ENCODE measurements around the gene TRIM59.

TRIM59 gene

GRCh38 chr3:160460033-160460432, 10.4 kb upstream of the TRIM59 start:
- no peak overlapping the region for H3K4me3 ChIP-seq (ENCODE audit: low read depth, low read length)
- H3K4me1 ChIP-seq (ENCODE audit: control insufficient read depth, insufficient read depth, low read length): no peaks in the 10 kb centered on the region
- H3K27ac ChIP-seq (ENCODE audit: extremely low read depth, low read depth, low read length): no peak overlapping the region
- ChIA-PET CTCF (no interaction called here), POLR2A (interaction anchor here (2.9 kb wide), 1 partner anchor 10 kb away, joined by 13 read pairs; the partner anchor contains the start of gene TRIM59)
- no peaks in the 10 kb centered on the region for H3K36me3 ChIP-seq (ENCODE audit: control insufficient read depth in 2 of 2, insufficient read depth in 1 of 2, low read length in 2 of 2)
- no peaks in the 10 kb centered on the region for H3K9me3 ChIP-seq (ENCODE audit: control insufficient read depth, insufficient read depth, low read depth, low read length)
- TF ChIP-seq, protein P1, sequence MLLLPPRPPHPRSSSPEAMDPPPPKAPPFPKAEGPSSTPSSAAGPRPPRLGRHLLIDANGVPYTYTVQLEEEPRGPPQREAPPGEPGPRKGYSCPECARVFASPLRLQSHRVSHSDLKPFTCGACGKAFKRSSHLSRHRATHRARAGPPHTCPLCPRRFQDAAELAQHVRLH (tag by site-specific recombination; IDR thresholded peaks at IDR 0.05): no peak

- peak; percentile 99 for TF ChIP-seq ZNF610 (tag by site-specific recombination; IDR thresholded peaks at IDR 0.05; ENCODE audit: borderline replicate concordance)
- peak; percentile 51 for TF ChIP-seq ZNF623 (tag by site-specific recombination; IDR thresholded peaks at IDR 0.05)
- TF ChIP-seq IKZF3 (tag by site-specific recombination; IDR thresholded peaks at IDR 0.05): no peak
- no peak overlapping the region for H3K4me3 ChIP-seq (ENCODE audit: low read depth, low read length)
- H3K4me1 ChIP-seq (ENCODE audit: control insufficient read depth, insufficient read depth, low read length): no peaks in the 10 kb centered on the region
- POLR2A ChIA-PET: interaction anchor here (2.9 kb wide), 1 partner anchor 10 kb away, joined by 13 read pairs; the partner anchor contains the start of gene TRIM59
- no peaks in the 10 kb centered on the region for H3K9me3 ChIP-seq (ENCODE audit: control insufficient read depth, insufficient read depth, low read depth, low read length)
- no peak overlapping the region for H3K27ac ChIP-seq (ENCODE audit: extremely low read depth, low read depth, low read length)
- CTCF ChIA-PET: interaction anchor here (0.6 kb wide), 1 partner anchor 13 kb away, joined by 3 read pairs; no protein-coding TSS in a partner anchor
- no peaks in the 10 kb centered on the region for H3K36me3 ChIP-seq (ENCODE audit: control insufficient read depth in 2 of 2, insufficient read depth in 1 of 2, low read length in 2 of 2)
These were observed 9.9 kb upstream of the TRIM59 start for GRCh38 chr3:160459450-160459970.

- POLR2A ChIA-PET: interaction anchor here (2.9 kb wide), 1 partner anchor 8 kb away, joined by 13 read pairs; the partner anchor contains the start of gene TRIM59
- Histone ChIP-seq H3K9me3 (ENCODE audit: control insufficient read depth, insufficient read depth, low read depth, low read length) (no peaks in the 10 kb centered on the region), H3K4me3 (ENCODE audit: low read depth, low read length) (no peak overlapping the region), H3K36me3 (ENCODE audit: control insufficient read depth in 2 of 2, insufficient read depth in 1 of 2, low read length in 2 of 2) (no peaks in the 10 kb centered on the region), H3K27ac (ENCODE audit: extremely low read depth, low read depth, low read length) (no peak overlapping the region), H3K4me1 (ENCODE audit: control insufficient read depth, insufficient read depth, low read length) (no peaks in the 10 kb centered on the region)
- TF ChIP-seq SALL2 (tag by site-specific recombination; IDR thresholded peaks at IDR 0.05; ENCODE audit: borderline replicate concordance) (no peak), HOXD13 (CRISPR knock-in tag; IDR thresholded peaks at IDR 0.05; ENCODE audit: borderline replicate concordance) (no peak), PRDM2 (tag by site-specific recombination; IDR thresholded peaks at IDR 0.05; ENCODE audit: borderline replicate concordance) (no peak), ZNF843 (tag by site-specific recombination; IDR thresholded peaks at IDR 0.05) (no peak), ZNF292 (tag by site-specific recombination; IDR thresholded peaks at IDR 0.05; ENCODE audit: borderline replicate concordance, low read depth) (no peak), ZNF19 (tag by site-specific recombination; IDR thresholded peaks at IDR 0.05; ENCODE audit: low read depth) (no peak), TRIM28 (IDR thresholded peaks at IDR 0.05; ENCODE audit: borderline replicate concordance, low read length) (no peak), IKZF3 (tag by site-specific recombination; IDR thresholded peaks at IDR 0.05) (no peak), ZNF324 (tag by site-specific recombination; IDR thresholded peaks at IDR 0.05) (no peak), KLF10 (tag by site-specific recombination; IDR thresholded peaks at IDR 0.05) (no peak), ZNF501 (tag by site-specific recombination; IDR thresholded peaks at IDR 0.05) (no peak), KLF9 (tag by site-specific recombination; IDR thresholded peaks at IDR 0.05; ENCODE audit: low read depth) (no peak), ZNF514 (tag by site-specific recombination; IDR thresholded peaks at IDR 0.05) (no peak), SCRT1 (tag by site-specific recombination; IDR thresholded peaks at IDR 0.05; ENCODE audit: borderline replicate concordance) (no peak), ZNF274 (IDR thresholded peaks at IDR 0.05; ENCODE audit: low read length) (no peak), ZNF274 (tag by site-specific recombination; IDR thresholded peaks at IDR 0.05; ENCODE audit: borderline replicate concordance) (no peak), KLF1 (tag by site-specific recombination; IDR thresholded peaks at IDR 0.05) (no peak), ZNF488 (tag by site-specific recombination; IDR thresholded peaks at IDR 0.05) (no peak), ZBTB20 (tag by site-specific recombination; IDR thresholded peaks at IDR 0.05) (no peak), GLI4 (tag by site-specific recombination; IDR thresholded peaks at IDR 0.05) (no peak)
- CTCF ChIA-PET: interaction anchor here (0.6 kb wide), 1 partner anchor 311 kb away, joined by 3 read pairs; no protein-coding TSS in a partner anchor
These were observed 8.6 kb upstream of the TRIM59 start for GRCh38 chr3:160458151-160458550.
